Parathyroid adenoma (tissue), 2 donors: ENCODE data around the gene ZNF185.
A peak's percentile ranks its signal among the peaks of the same experiment; 100 is the strongest.

Experiments used
- H2AFZ ChIP-seq: fragments of 300-600 bp; sonication (generic); one replicate; pipeline ENCODE4 v1.7.0; 2017; ENCODE audit warnings: antibody characterized with exemption, mild to moderate bottlenecking
- H3K27ac ChIP-seq: fragments of 300-600 bp; sonication (generic); one replicate; pipeline ENCODE4 v1.7.0; 2017
- H3K27me3 ChIP-seq: fragments of 300-600 bp; sonication (generic); one replicate; pipeline ENCODE4 v1.7.0; 2017; ENCODE audit warnings: low read length; ENCODE audit not compliant: control insufficient read depth, insufficient read depth
- H3K36me3 ChIP-seq: fragments of 300-600 bp; sonication (generic); one replicate; pipeline ENCODE4 v1.7.0; 2017; ENCODE audit warnings: low read length; ENCODE audit not compliant: control insufficient read depth, insufficient read depth
- H3K4me1 ChIP-seq: fragments of 300-600 bp; sonication (generic); one replicate; pipeline ENCODE4 v1.7.0; 2017; ENCODE audit warnings: control low read depth
- H3K4me2 ChIP-seq: fragments of 300-600 bp; sonication (generic); one replicate; pipeline ENCODE4 v1.7.0; 2017; ENCODE audit warnings: low read length
- H3K4me3 ChIP-seq: fragments of 300-600 bp; sonication (generic); one replicate; pipeline ENCODE4 v1.7.0; 2017; ENCODE audit warnings: low read depth, low read length
- H3K79me2 ChIP-seq: fragments of 300-600 bp; sonication (generic); one replicate; pipeline ENCODE4 v1.7.0; 2017; ENCODE audit warnings: control low read depth
- H3K9ac ChIP-seq: fragments of 300-600 bp; sonication (generic); one replicate; pipeline ENCODE4 v1.7.0; 2017; ENCODE audit warnings: mild to moderate bottlenecking
- H3K9me3 ChIP-seq: fragments of 300-600 bp; sonication (generic); one replicate; pipeline ENCODE4 v1.7.0; 2017; ENCODE audit warnings: low read length; ENCODE audit not compliant: control insufficient read depth
- TF ChIP-seq, protein P1 (sequence below): fragments of 300-600 bp; sonication (generic); IDR thresholded peaks from one replicate; pipeline ENCODE4 v1.7.0; 2017; ENCODE audit warnings: antibody characterized with exemption, mild to moderate bottlenecking
- donor health status: primary hyperparathyroidism.

ZNF185 gene

DNA sequence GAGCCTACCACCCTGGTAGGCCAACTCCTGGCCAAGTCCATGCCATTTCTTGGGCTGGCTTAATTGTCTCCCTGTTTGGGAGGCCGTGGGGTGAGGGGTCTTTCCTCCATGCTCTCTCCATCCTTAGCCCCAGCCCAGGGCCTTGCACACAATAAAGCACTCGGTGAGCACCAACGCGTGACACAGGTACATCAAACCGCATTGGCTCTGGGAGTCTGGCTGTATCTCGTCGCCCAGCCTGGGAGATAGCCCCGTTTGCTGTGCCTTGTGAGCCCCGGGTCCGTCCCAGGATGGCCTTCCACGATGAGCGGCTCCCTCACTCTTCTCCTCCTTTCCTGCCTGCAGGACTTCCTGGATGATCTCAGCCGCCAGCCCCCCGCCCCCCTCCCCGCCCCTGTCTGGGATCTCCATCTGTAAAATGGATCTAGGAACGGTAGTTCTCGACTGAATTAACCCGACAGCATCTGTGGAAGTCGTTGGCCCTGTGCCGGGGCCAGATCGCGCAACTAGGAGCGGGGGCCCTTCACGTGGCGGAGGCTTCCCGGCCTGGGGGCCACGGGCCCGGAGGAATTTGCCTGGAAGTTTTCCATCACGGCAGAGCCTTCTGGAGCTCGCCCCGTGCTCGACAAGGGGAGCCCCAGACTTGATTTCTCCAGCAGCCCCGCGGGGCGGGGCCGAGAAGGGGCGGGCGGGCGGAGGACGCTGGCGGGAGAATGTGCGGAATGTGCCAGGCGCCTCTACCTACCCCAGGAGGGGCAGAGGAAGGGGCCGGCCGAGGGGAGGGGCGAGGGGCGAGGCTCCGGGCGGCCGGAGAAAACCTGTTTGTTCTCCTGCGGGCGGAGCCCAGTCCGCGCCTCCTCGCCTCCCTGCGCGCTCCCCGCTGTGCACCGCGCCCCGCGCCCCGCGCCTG is at the start of gene ZNF185:
Gene ZNF185, plus strand, starts transcription at position 846 of the 910 bp plus-strand sequence. CDS start 16,423 bp downstream, outside the sequence.
- Histone ChIP-seq H3K36me3 (no peaks in the 10 kb centered on the region), H3K9me3 (no peaks in the 10 kb centered on the region), H3K4me3 (peak within 1 kb of the TSS; percentile 31), H3K4me1 (no peaks in the 10 kb centered on the region), H2AFZ (peak within 1 kb of the TSS; percentile 70), H3K4me2 (no peak within 1 kb of the TSS), H3K79me2 (no peaks in the 10 kb centered on the region), H3K9ac (no peak within 1 kb of the TSS), H3K27me3 (no peaks in the 10 kb centered on the region), H3K27ac (no peak within 1 kb of the TSS)
- TF ChIP-seq, protein P1, sequence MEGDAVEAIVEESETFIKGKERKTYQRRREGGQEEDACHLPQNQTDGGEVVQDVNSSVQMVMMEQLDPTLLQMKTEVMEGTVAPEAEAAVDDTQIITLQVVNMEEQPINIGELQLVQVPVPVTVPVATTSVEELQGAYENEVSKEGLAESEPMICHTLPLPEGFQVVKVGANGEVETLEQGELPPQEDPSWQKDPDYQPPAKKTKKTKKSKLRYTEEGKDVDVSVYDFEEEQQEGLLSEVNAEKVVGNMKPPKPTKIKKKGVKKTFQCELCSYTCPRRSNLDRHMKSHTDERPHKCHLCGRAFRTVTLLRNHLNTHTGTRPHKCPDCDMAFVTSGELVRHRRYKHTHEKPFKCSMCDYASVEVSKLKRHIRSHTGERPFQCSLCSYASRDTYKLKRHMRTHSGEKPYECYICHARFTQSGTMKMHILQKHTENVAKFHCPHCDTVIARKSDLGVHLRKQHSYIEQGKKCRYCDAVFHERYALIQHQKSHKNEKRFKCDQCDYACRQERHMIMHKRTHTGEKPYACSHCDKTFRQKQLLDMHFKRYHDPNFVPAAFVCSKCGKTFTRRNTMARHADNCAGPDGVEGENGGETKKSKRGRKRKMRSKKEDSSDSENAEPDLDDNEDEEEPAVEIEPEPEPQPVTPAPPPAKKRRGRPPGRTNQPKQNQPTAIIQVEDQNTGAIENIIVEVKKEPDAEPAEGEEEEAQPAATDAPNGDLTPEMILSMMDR, result no peak

DNA sequence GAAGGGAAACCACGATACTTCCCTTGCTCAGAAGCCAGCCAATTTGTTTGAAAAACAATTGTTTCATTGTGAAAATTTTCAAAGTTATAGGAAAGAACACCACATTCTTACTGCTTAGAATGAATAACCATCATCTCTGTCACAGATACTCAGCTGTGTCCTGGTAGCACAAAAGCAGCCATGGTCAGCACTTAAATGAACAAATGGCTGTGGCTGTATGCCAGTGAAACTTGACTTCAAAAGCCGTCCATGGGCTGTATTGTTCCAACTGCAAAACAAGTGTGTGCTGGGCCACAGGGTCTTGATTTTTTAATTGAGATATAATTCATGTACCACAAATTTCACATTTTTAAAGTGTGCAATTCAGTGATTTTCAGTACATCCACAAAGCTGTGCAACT is 47.4 kb upstream of the ZNF185 start:
- no peak overlapping the region for H3K27ac ChIP-seq
- no peak overlapping the region for H3K4me3 ChIP-seq

GRCh38 chrX:152853986-152854385 is 43.9 kb upstream of the ZNF185 start:
- Histone ChIP-seq H3K36me3 (no peaks in the 10 kb centered on the region), H2AFZ (no peak overlapping the region), H3K9me3 (no peaks in the 10 kb centered on the region), H3K27ac (no peak overlapping the region), H3K4me1 (no peaks in the 10 kb centered on the region), H3K9ac (no peak overlapping the region), H3K4me3 (no peak overlapping the region), H3K4me2 (no peak overlapping the region), H3K79me2 (no peaks in the 10 kb centered on the region), H3K27me3 (no peaks in the 10 kb centered on the region)
- TF ChIP-seq, protein P1, result no peak

More for the DNA sequence above, 47.4 kb upstream of the ZNF185 start:
- H3K4me1 ChIP-seq, result no peaks in the 10 kb centered on the region
- TF ChIP-seq, protein P1, result no peak
- H2AFZ ChIP-seq, result no peak overlapping the region
- H3K36me3 ChIP-seq, result no peaks in the 10 kb centered on the region
- no peaks in the 10 kb centered on the region for H3K27me3 ChIP-seq
- H3K9ac ChIP-seq, result no peak overlapping the region
- H3K4me2 ChIP-seq, result no peak overlapping the region
- no peaks in the 10 kb centered on the region for H3K9me3 ChIP-seq
- H3K79me2 ChIP-seq, result no peaks in the 10 kb centered on the region

DNA sequence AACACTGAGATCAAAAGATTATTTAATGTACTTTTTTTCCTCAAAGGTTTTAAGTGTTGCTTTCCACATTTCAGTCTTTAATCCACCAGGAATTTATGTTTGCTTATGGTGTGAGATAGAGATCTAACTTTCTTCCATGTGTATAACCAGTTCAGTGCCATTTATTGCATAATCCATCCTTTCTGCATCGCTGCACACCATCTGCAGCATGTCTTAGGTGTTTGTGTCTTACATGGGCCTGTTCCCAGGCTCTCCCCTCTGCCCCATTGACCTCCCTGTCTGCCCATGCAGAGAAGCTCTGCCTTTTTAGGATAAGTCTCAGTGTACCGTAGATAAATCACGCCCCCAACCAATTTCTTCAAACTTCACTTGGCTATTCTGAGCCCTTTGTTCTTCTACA is 36.8 kb upstream of the ZNF185 start:
- H3K79me2 ChIP-seq, result no peaks in the 10 kb centered on the region
- no peaks in the 10 kb centered on the region for H3K27me3 ChIP-seq
- H2AFZ ChIP-seq, result no peak overlapping the region
- no peaks in the 10 kb centered on the region for H3K36me3 ChIP-seq
- H3K27ac ChIP-seq, result no peak overlapping the region
- no peaks in the 10 kb centered on the region for H3K4me1 ChIP-seq
- TF ChIP-seq, protein P1, result no peak
- H3K9me3 ChIP-seq, result no peaks in the 10 kb centered on the region
- no peak overlapping the region for H3K9ac ChIP-seq
- no peak overlapping the region for H3K4me2 ChIP-seq
- H3K4me3 ChIP-seq, result no peak overlapping the region
